Placental pericyte (primary cell): ENCODE measurements around the gene ZNF235. TPM values are rescaled to one million over a fixed set of nuclear protein-coding genes. Genes with fewer than 3 reads are reported as not detected.

ENCODE experiments used
- small RNA-seq: library from RNA; depleted of rRNA; stranded (forward); fragments of <200 nt; gene quantifications from one replicate; pipeline ENCODE3, GENCODE V24; 2012; ENCODE audit warnings: low replicate concordance
- total RNA-seq: library from RNA; depleted of rRNA; stranded (reverse); fragments of >200 nt; gene quantifications from 2 replicates; pipeline ENCODE4 v1.2.3, GENCODE V29; 2012

Gene ZNF235
- 2.2 and 3.6 TPM in 2 replicates for total RNA-seq

DNA sequence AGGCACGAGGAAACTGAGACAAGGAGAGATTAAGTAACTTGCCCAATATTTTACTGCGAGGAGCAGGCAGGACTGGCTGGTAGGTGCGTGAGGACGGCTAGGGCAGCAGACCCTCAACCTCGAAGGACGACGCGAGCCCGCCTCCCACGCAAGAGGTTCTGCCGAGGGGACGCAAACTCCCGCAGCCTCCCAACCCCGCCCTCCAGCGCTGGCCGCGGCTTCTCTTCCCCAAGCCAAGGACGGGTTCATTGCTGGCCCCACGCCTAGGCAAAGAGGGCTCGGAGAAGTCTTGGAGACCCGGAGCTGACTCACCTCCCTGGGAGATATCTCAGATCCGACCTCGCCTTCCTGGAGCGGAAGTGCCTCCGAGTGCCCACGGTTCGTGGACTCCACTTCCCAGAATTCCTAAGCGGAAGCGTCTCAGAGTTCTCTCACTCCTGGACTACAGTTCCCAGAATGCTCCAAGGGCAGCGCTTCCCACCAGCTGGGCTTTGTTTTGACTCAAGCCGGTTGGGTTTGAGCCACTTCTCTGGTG, at the start of gene ZNF235:
TSS of gene ZNF235 (minus strand) at position 367 of the 535 bp plus-strand sequence. CDS start 1,621 bp downstream, outside the sequence.

Small RNAs within 50 kb of the gene (small RNA-seq; reads per million reads assigned to genes)
- gene NDUFA3P1, result not detected

Other genes starting within 250 kb of the ZNF235 start
- gene ZNF284, start 232.9 kb downstream of the ZNF235 start, total RNA-seq, result 1.5 and 3.1 TPM in 2 replicates
- gene ZNF224, start 210.7 kb downstream of the ZNF235 start, total RNA-seq, result 15.5 and 22.6 TPM in 2 replicates
- 4.0 and 4.6 TPM in 2 replicates for gene ZNF225, start 191.6 kb downstream of the ZNF235 start, total RNA-seq
- gene ZNF234, start 163.5 kb downstream of the ZNF235 start, total RNA-seq, result 4.6 and 10.2 TPM in 2 replicates
- gene ZNF226, start 139.9 kb downstream of the ZNF235 start, total RNA-seq, result 13.8 and 14.7 TPM in 2 replicates
- 14.0 and 17.5 TPM in 2 replicates for gene ZNF227, start 92.5 kb downstream of the ZNF235 start, total RNA-seq
- gene ZNF233, start 45.1 kb downstream of the ZNF235 start, total RNA-seq, result 0.43 and 1.1 TPM in 2 replicates
- 3.7 and 5.7 TPM in 2 replicates for gene ZNF112, start 51.7 kb upstream of the ZNF235 start, total RNA-seq
- gene ZNF285, start 96.6 kb upstream of the ZNF235 start, total RNA-seq, result 1.4 and 2.8 TPM in 2 replicates
- gene ZNF229, start 143.4 kb upstream of the ZNF235 start, total RNA-seq, result 12.7 and 18.6 TPM in 2 replicates
- 7.4 and 8.7 TPM in 2 replicates for gene ZNF180, start 195.5 kb upstream of the ZNF235 start, total RNA-seq
- not detected in 2 replicates for gene CEACAM20, start 224.7 kb upstream of the ZNF235 start, total RNA-seq